GM20000 (cell line): Measurements from ENCODE around the gene MTHFD1L.

Experiments used
- DNase-seq: peaks from one replicate; pipeline ENCODE4 v3.0.0; 2012; ENCODE audit warnings: low spot score
- CTCF ChIP-seq: IDR thresholded peaks from 2 replicates; pipeline ENCODE4 v1.5.1; 2012; ENCODE audit warnings: mild to moderate bottlenecking, control low read depth; ENCODE audit errors: extremely low read depth, missing control alignments

Gene MTHFD1L

GRCh38 chr6:151128763-151129370 is 263.4 kb downstream of the MTHFD1L start:
- TF ChIP-seq CTCF, result no peak

DNA sequence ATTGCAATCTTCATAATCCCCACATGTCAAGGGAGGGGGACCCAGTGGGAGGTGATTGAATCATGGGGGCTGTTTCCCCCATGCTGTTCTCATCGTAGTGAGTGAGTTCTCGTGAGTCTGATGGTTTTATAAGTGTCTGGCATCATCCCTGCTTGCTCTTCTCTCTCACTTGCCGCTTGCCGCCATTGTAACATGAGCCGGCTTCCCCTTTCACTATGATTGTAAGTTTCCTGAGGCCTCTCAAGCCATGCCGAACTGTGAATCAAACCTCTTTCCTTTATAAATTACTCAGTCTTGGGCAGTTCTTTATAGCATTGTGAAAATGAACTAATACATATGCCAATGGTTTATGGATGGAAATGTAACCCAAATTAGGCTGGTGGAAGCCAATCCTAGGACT is 264.8 kb downstream of the MTHFD1L start:
- no peak for DNase-seq
- no peak for TF ChIP-seq CTCF

More at GRCh38 chr6:151128763-151129370, 263.4 kb downstream of the MTHFD1L start:
- no peak for DNase-seq

- no peak for TF ChIP-seq CTCF
- no peak for DNase-seq
These were observed 266.0 kb downstream of the MTHFD1L start for GRCh38 chr6:151131324-151132007.

DNA sequence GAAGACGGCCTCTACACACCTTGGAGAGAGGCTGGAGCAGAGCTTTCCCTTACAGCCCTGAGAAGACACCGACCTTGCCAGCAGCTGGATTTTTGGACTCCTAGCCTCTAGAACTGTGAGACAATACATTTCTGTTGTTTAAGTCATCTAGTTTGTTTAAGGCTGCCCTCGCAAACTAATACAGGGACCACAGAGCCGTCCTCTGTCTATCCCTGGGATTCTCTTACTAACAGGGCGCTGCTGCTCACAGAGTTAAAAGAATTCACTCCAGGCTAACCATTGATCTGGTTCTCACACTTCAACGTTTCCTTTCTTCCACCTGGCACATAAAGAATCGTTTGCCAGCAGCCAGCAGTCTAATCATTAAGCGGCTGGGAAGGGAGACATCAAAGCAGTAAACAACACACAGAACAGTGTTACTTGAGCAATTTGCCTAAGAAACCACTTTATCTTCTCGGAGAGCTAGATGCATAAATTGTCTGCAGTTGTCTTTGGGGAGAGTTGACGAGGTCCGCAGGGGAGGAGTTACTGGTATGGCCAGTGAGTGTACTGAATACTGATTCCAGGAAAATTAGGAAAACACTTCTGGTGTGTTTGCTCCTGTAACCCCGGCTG is 270.7 kb downstream of the MTHFD1L start:
- no peak for TF ChIP-seq CTCF

GRCh38 chr6:151137542-151137941 is 272.0 kb downstream of the MTHFD1L start:
- TF ChIP-seq CTCF, result no peak
- DNase-seq, result no peak

More for the DNA sequence above, 270.7 kb downstream of the MTHFD1L start:
- DNase-seq, result no peak

GRCh38 chr6:151139524-151139923 is 274.0 kb downstream of the MTHFD1L start:
- no peak for DNase-seq
- no peak for TF ChIP-seq CTCF

DNA sequence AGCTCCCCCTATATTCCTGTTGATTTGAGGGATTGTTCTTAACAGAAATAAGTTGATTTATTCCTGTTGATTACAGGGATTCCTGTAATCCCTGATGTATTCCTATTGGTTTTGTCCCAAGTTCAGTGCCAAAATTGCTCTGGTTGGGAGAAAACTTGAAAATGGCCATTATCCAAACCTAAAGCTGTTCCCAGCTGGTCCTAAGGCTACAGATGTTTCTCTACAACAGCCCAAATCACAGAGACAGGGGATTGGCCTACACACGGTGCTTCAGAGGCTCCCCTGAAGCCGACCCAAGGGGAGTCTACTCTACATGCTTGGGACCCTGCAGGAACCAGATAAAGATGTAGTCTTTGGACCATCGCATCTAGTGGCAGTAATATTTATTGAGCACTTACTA is 275.3 kb downstream of the MTHFD1L start:
- no peak for DNase-seq
- TF ChIP-seq CTCF, result no peak
